Measurements from ENCODE around the gene COL13A1. TPM values are rescaled to one million over a fixed set of nuclear protein-coding genes. Genes with fewer than 3 reads are reported as not detected.

COL13A1 gene
- total RNA-seq, 1 donor from 2014 or later, result 18.3 TPM

DNA sequence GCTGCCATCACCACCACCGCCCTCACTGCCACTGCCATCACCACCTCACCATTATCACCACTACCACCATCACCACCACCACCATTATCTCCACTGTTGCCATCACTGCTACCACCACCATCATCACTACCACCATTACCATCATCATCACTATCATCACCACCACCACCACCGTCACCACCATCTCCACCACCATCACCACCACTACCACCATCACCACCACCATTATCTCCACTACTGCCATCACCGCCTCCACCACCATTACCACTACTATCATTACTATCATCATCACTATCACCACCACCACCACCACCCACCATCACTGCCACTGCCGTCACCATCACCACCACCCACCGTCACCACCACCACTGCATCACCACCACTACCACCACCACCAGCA, 9.9 kb upstream of the COL13A1 start:
- DNase-seq (ENCODE audit: low spot score), result no peak

DNA sequence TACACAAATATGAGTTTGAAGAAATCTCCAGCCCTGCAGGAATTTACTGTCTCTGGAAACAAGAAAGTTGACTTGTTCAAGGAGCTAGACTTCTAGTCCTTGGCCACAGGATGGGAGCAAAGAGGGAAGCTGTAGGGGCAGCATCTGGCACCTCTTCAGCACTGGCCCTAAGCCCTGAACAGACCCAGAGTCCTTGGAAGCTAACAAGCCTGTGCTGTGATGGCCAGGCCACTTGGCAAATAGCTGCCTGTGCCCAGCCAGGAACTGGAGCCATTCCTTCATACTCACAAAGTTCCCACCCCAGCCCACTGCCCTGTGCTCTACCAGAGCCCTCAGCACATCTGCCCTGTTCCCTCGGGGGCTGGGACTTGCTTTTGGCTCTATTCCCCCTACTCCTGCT, 9.4 kb upstream of the COL13A1 start:
- no peak for DNase-seq (ENCODE audit: low spot score)

DNA sequence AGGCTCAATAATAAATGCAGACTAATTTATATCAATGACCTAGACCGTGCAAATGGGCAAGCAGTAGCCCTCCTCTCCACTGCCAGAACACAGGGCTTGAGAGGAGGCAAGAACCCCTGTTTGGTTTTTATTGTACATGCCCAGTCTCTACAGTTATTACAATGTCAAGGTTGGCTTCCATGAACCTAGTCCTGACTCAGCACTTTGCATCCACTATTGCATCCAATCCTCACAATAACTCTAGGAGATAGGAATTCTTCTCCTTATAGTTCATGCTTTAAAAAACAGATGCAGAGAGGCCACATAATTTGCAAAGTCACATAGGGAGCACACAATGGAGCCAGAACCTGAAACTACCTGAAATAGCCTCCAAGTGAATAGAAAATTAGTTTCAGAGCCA, 7.0 kb upstream of the COL13A1 start:
- no peak for DNase-seq (ENCODE audit: low spot score)

DNA sequence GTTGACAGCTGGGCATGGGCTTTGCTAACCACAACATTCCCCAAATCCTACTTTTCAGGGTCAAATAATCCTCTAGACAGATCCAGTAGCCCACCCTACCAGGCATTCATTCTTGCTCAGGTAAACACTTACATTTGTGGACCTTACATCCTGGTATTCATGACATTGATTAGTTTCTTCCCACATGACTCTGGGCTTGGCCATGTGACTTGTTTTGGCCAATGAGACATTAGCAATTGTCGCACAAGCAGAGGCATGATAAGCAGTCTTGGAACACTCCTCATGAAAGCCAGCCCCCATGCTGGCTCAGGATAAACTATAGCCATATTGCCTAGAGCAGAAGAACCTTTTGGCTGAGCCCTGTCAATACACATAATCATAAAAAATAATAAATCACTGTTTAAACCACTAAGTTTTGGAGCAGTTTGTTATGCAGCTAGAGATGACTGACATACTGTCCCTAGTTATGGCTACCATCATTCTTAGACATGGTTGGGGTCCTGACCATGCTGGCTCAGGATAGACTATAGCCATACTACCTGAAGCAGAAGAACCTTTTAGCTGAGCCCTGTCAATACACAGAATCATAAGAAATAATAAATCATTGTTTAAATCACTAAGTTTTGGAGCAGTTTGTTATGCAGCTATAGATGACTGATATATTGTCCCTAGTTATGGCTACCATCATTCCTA, 6.3 kb upstream of the COL13A1 start:
- no peak for DNase-seq (ENCODE audit: low spot score)

DNA sequence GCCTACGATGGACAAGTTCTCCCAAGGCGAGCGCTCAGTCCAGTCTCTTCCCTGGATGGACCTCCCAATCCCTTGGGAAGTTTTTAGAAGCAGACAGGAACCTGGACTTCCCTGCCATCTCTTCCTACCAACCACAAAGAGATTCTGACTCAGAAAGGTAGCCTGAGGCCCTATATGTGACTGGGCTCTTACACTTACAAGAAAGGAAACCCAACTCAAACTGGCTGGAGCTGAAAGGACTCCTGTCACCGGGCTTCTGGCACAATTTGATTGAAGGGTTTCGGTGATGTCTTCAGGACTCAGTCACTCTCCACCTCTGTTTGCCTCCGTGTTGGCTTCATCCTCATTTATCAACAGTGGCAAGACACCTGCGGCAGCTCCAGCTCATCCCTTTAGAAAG, 3.7 kb upstream of the COL13A1 start:
- DNase-seq (ENCODE audit: low spot score), result no peak

DNA sequence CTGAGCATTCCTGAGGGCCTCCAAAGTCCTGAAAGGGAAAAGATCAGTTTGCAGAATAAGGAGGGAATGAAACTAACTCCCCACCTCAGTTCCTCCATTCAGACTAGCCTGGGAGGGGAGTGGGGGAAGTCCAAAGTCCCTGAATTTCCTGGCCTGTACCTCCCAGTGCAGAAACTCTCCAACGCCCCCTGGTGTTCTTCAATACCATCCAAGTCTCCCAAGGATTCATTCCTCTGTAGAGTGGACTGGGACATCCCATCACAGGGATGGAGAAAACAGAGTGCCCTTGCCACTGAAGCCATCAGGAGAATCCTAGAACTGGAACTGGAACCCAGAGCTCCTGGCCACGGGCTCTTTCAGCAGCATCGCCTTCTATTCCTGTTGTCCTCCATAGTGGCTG, 1.6 kb upstream of the COL13A1 start:
- DNase-seq (ENCODE audit: low spot score), result peak; percentile 74

DNA sequence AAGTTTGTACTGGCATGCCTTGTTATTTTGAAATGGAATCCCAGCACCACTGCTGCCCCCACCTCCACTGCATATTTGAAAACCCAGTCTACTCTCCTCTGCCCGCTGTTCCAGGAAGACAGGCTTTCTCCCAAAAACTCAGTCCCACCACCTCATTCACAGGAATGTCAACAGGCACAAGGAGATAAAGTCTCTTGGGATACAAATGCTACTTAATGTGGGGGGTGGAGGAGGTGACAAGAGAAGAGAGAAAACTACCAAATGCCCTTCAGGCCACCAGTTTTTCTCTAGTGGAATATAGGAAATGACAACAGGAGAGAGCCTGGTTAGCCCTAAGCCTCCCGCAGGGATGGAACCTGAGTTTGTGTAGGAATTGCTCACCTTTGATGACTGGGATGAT, 1.0 kb upstream of the COL13A1 start:
- no peak for DNase-seq (ENCODE audit: low spot score)

DNA sequence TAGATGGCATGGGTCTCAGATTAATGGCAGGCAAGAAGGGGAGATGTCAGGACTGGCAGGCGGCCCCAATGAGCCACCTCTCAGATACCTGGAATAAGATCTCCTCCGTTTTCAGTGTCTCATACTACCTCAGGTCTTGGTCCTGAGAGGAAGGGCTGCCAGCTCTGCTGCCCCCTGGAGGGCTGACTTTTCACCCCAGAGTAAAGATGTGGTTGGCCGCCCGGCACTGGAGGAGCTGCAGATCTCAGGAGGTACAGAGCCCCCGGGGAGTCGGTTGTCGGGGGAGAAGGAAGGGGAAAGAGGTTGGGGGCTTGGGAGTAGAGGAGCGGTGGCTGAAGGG, 642 bp upstream of the COL13A1 start:
- DNase-seq (ENCODE audit: low spot score), result peak; percentile 56

DNA sequence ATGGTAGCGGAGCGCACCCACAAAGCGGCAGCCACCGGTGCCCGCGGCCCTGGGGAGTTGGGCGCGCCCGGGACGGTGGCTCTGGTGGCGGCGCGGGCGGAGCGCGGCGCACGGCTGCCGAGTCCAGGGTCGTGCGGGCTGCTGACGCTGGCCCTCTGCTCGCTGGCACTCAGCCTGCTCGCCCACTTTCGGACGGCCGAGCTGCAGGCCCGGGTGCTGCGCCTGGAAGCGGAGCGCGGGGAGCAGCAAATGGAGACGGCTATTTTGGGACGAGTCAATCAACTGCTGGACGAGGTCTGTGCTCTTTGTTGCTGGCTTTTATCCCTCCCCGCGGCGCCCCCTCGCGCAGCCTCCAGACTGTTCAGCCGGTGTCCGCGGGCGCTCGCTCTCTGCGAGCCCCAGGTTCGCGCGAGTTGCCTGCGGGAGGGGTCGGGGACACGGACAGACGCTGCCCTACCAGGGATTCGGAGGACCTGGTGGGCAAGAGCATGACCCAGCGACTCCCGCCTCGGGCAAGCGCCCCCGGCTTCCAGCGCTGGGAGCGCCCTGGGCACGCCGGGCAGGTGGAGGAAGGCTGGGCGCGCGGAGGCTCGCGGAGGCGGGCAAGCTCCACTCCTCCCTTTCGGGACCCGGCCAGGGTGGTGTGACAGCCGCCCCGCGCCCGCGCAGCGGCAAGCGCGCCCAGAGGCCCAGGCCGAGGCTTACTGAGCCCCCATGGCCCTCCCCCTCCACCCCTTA, 887 bp downstream of the COL13A1 start:
- peak; percentile 71 for DNase-seq (ENCODE audit: low spot score)

DNA sequence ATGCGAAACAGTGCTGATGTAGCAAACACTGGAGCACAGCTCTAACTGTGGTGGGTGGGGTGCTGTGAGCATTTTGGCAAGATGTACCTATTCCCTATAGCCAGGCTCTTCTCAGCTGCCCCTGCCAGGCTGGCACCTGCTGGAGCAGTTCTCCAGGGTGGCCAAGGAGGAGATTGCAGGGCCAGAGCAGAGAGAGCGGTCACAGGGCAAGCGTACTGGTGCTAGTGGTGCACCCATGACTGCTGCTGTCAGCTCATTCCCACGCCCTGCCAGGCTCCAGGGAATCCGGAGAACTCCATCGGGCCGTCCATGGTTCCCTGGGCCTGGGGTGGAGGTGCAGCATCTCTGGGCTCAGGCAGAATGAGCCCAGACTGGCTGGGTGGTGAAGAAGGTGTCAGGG, 2.1 kb downstream of the COL13A1 start:
- DNase-seq (ENCODE audit: low spot score), result no peak

DNA sequence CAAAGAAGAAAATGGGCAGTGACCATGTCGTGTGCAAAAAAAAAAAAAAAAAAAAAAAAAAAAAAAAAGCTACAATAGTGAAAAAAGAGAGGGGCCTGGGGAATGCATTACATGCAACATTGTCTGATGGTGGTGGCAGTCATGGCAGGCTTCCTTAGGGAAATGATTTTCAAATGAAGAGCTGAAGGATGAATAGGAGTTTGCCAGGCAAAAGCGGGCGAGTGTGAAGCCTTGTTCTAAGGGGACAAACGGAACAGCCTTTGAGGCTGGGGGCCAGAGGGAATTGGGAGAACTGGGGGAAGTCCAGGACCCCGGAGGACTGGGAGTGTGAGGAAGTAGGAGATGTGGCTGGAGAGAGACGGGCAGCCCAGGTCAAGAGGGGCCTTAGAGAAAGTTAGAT, 3.1 kb downstream of the COL13A1 start:
- no peak for DNase-seq (ENCODE audit: low spot score)

DNA sequence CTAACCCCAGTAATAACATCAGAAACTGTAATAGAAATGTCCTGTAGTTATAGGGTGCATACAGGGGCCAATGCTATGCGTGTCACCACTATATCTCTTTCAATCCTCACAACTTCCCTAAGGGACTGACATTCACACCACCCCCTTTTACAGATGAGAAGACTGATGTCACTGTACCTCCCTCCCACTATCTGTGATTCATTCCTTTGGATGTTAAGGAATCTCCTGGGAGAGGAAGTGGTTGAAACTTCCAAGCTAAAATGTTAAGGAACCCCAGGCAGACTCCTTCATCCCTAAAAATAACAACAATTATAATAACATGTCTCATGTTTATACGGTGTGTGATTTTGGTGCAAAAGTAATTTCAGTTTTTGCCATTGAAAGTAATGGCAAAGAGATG, 5.4 kb downstream of the COL13A1 start:
- DNase-seq (ENCODE audit: low spot score), result no peak

DNA sequence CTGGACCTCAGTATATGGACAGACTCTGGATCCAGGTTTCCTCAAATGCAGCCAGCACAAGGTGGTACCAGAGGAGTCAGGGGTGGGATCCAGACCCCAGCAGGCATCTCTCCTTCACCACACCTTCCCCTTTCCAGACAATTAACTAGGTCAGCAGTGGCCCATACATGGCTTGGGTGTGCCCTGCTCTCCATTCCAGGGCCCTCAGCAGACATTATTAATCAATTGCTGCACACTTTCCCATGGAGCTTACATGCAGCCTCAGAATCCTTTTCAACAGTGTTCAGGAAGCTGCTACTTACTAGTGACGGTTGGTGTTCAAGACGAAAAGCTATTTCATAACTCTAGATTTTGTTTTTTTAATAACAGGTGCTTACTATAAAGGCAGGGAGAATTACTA, 6.0 kb downstream of the COL13A1 start:
- no peak for DNase-seq (ENCODE audit: low spot score)

DNA sequence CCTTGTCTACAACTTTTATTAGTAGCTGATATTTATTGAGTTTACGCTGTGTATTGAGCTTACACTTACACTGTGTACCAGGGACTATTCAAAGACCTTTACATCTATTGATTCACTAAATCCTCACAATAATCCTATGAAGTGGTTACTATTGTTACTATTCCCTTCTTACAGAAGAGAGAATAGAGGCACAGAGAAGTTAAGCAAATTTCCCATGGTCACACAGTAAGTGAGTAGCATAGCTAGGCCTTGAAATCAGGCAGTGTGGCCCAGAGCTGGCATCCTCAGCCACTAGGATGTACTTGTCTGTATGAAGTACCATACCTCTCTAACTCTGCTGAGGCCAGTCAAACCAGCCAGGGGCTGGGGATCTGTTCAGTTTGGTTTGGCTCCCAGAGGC, 7.6 kb downstream of the COL13A1 start:
- no peak for DNase-seq (ENCODE audit: low spot score)

DNA sequence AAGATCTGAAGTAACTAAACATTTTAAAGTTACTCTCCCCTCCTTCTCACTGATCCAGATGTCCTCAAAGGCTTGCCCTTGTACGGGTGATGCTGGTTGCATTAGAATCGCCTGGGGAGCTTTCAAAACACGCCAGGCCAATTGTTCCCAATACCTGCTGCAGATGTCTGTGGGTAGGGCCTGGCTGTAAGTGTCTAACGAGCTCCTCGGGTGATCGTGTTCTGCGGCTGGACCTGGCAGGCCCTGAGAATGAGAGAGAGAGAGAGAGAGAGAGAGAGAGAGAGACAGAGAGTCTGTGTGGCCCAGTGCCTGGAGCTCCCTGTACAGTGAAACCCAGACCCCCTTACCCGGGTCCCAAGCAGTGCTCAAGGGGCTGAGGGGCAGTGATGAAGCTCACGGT, 8.4 kb downstream of the COL13A1 start:
- DNase-seq (ENCODE audit: low spot score), result no peak

DNA sequence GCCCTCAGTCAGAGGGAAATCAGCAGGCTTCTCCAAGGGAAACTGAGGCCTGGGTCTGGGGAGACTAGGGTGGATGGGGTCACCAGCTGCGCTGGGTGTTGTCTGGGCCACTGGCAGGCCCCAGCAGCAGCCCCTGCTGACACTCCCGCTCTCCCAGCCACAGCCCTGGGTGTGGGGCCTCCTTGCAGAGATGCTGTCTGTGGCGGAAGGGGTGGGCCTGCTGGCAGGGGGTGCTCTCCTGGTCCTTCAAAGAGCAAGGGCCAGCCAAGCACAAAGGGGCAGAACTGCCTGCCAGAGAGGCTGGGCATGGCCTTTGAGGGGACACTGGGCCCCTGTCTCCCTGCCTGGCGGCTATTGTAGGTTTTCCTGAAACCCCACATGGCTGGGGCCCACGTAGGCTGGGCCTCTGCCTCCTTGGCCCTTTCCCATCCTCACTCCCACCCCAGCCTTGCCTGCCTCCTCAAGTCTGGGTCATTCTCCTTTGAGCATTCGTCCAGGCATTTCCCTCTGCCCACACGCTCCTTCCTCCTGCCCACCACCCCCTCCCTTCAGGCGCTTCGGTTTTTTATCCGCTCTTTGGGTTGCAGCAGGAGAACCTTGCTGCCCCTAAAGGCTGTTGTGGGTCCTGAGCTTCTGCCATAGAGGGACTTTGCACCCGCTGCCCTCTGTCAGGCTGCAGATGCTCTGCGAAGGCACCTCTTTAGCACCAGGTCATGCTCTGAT, 9.1 kb downstream of the COL13A1 start:
- peak; percentile 21 for DNase-seq (ENCODE audit: low spot score)

DNA sequence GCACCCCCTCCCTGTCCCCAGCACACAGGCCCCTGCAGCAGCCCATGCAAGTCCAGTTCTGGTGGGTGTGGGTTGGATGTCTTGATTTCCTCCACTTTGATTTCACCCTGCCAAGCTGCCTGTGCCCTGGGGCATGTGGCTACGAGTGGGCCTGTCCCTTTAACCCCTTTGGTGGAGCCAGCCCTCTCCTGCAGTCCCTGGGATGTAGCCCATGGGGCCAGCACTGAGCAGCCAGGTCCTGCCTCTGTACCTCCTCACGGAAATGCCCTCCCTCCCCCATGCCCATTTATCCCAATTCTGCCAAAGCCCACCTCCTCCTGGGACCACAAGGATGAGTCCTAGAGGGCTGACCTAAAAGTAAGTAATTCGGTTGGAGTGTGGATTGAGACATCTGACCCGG, 11.9 kb downstream of the COL13A1 start:
- no peak for DNase-seq (ENCODE audit: low spot score)

DNA sequence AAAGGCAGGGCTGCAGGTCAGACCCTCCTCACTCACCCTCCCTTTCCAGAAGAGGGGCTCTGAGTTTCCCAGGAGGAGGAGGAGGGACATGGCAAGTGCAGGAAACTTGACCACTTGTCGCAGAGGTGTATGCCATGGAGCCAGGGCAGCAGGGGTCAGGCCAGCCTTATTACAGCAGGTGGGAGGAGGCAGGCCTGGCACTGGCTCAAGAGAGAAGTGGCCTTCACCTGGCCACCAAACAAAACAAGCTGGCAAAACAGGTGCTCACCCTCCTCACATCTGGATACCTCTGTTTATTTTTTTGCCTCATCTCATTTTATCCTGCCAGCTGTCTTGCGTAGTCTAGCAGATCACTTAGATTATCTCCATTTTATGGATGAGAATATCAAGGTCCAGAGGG, 12.5 kb downstream of the COL13A1 start:
- no peak for DNase-seq (ENCODE audit: low spot score)

DNA sequence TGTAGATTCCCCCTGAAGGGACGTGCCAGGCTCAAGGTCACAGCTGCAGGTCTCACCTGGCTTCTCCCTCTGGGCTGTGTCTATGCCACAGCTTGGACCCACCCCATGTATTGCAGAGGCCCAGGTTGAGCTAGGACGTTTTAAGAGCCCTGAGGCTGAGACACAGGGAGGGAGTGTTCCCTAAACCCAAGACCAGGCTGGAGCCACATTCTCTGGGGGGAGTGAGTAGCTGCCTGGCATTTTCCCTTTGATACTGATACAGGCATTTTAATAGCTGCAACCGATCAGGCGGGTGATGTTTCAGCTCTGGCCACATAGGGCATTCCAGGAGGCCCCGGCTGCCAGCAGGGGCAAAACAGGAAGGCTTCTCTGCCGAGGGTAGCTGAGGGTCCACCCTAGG, 13.4 kb downstream of the COL13A1 start:
- DNase-seq (ENCODE audit: low spot score), result no peak

DNA sequence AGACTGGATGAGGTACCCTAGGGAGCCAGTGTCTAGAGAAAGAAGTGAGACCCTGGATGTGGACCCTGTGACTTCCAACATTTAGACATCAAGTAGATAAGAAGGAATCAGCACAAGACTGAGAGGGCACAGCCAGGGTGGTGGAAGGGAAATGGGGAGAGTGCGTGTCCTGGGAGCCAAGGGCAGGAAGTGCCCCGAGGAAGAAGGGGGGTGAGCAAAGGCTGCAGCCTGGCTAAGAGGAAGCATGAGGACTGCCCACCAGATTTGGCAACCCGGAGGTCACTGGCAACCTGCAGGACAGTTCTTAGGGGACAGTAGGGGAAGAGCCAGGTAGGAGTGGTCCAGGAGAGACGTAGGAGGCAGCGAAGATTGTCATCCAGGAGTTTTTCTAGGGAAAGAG, 14.8 kb downstream of the COL13A1 start:
- DNase-seq (ENCODE audit: low spot score), result no peak

DNA sequence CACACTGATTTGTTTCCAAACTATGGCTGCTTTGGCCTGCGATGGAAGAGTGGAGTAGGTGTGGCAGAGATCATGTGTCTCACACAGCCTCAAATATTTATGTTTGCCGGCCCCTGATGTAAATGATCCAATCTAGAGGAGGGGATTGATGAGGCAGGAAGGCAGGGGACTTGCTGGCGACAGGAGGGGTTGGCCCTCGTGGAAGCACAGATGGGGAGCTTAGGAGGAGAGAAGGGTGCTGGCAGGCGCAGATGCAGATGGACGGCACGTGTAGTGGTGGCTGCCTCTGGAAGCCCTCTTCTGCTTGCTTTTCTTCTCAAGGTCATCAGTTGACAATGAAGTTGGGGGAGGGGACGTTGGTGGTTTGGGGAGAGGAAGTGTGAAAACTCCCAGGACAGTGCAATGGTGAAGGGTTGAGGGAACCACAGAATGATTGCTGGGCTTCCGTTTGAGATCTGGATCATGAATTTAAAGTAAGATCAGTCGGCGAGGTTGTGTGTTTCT, 15.4 kb downstream of the COL13A1 start:
- DNase-seq (ENCODE audit: low spot score), result no peak

DNA sequence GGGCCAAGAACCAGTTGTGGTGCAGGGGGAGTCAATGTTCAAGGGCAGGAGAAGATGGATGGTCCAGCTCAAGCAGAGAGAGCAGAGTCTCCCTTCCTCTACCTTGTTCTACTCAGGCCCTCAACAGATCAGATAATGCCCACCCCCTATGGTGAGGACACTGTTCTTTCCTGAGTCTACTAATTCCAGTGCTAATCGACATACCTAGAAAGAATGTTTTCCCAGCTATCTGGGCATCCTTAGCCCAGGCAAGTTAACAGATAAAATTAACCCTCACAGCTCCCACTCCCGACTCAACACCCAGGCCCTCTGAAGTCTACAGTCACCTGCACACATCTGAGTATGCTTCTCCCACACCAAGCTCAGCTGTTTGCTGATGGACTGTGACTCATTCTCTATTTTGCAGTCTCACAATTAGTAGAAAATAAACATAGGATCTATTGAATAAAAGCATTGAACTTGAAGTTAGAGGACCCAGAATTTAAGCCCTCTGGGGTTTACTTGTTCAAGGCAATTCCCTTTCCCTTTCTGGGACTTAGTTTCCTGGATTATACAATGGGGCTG, 17.1 kb downstream of the COL13A1 start:
- no peak for DNase-seq (ENCODE audit: low spot score)
